GM23248 (cell line): Measurements from ENCODE around the gene ZNF507.

Source experiments
- EZH2 ChIP-seq: fragments of 200-600 bp; sonication (generic); IDR thresholded peaks from 2 replicates; pipeline ENCODE4 v1.6.1; 2018; ENCODE audit warnings: antibody characterized with exemption, mild to moderate bottlenecking; ENCODE audit not compliant: insufficient read depth, poor library complexity, severe bottlenecking
- EZH2phosphoT487 ChIP-seq: fragments of 200-600 bp; sonication (generic); IDR thresholded peaks from 2 replicates; pipeline ENCODE4 v1.6.1; 2018; ENCODE audit warnings: antibody characterized with exemption, moderate library complexity, mild to moderate bottlenecking, low read depth; ENCODE audit not compliant: insufficient read depth

DNA sequence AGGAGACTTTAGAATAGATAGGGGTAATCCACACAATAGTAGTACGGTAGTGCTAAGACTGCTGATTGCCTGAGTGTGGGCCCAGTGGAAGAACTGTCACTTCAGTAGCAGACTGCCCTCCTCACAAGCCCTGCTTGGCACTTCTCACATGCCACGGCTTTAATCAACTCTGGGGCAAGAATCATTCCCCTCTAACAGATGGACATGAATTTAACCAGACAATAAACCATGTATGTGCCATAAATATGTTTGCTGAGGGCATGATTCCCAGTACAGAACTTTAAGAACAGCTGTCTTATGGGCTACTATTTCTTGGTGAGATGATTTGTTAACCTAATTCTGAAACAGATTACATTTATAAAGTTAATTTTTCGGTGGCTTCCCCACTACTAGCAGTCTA is 82.1 kb downstream of the ZNF507 start:
- TF ChIP-seq EZH2, result no peak
- no peak for TF ChIP-seq EZH2phosphoT487
